ENCODE data around the gene MAML2. TPM values are rescaled to one million over a fixed set of nuclear protein-coding genes. Genes with fewer than 3 reads are reported as not detected.

The MAML2 gene
- total RNA-seq, 1 experiment from 2014 or later, result 0.11 TPM

DNA sequence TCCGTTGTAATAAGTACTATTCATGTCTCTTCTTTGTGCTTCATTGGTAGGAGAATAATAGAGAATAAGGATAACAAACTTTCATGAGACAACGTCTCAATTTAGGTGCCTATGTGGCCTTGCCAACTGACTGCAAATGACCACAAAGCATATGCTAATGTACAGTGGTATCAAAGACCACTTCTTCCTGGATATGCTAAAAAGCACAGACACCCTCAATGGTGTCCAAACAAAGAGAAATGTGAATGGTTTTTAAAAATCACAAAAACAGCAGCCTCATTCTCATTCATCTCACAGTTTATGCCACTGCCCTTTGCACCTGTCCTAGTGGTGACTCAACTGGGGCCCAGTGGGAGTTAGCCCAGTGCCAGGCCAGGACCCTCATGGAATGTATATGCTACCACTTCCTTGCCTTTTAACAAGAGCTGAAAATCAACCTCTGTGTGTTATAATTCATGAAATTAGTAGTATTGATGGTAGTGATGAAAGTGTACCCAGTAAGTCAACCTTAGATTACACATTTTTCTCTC lies 353.9 kb downstream of the MAML2 start:
- H3K27me3 ChIP-seq (ENCODE audit: low read length), result 0 out of 2 replicates have a peak, but pooled peaks cover 2% of the 10 kb centered on the region
- no peak overlapping the region for H2AFZ ChIP-seq (ENCODE audit: low read length)
- no peak overlapping the region for H3K4me2 ChIP-seq (ENCODE audit: low read depth, low read length, poor library complexity, severe bottlenecking)
- no peaks in the 10 kb centered on the region for H4K20me1 ChIP-seq (ENCODE audit: insufficient read depth, low read depth, low read length)
- DNase-seq, result no peak
- H3K79me2 ChIP-seq (ENCODE audit: low read length), result no peaks in the 10 kb centered on the region
- H3K4me1 ChIP-seq (ENCODE audit: low read length), result no peaks in the 10 kb centered on the region
- H3K9me3 ChIP-seq (ENCODE audit: low read length), result no peaks in the 10 kb centered on the region
- H3K9ac ChIP-seq (ENCODE audit: low read length), result no peak overlapping the region
- no peaks in the 10 kb centered on the region for H3K9me2 ChIP-seq (replicated peaks; ENCODE audit: insufficient read depth, low read length)
- no peak overlapping the region for H3K27ac ChIP-seq (ENCODE audit: low read length)
- no peaks in the 10 kb centered on the region for H3K36me3 ChIP-seq (ENCODE audit: insufficient read depth, low read length)
- H3K4me3 ChIP-seq (ENCODE audit: low read length), result no peak overlapping the region

DNA sequence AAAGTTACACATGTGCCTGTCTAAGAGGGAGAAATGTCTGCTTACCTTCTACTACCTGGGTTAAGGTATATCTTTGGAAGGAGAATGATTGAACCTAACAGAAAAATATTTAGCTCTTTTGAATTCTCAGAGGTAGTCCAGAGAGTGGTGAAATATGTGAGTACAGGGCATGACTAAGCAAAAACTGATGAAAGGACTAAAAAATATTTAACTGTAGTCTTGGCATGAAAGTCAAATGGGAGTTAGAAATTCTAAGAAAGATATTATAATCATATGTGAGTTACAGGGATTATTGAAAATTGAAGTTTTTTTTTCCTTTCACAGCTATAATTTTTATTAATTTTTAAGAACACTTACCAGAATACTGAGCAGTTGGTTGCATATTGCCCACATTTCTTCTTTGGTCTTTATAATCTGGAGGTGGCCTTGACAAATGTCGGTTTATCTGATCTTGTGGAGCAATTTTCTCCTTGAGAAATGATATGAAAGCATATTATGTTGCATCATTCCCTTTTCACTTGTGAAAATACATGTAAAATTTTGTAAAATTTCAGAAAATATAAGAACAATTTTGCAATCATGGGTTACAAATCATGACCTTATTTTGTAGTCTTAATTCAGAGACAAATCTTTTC lies 357.7 kb downstream of the MAML2 start:
- Histone ChIP-seq H3K9me3 (ENCODE audit: low read length) (no peaks in the 10 kb centered on the region), H3K9me2 (replicated peaks; ENCODE audit: insufficient read depth, low read length) (no peaks in the 10 kb centered on the region), H4K20me1 (ENCODE audit: insufficient read depth, low read depth, low read length) (no peaks in the 10 kb centered on the region), H3K4me3 (ENCODE audit: low read length) (no peak overlapping the region), H3K27ac (ENCODE audit: low read length) (no peak overlapping the region), H2AFZ (ENCODE audit: low read length) (no peak overlapping the region), H3K9ac (ENCODE audit: low read length) (no peak overlapping the region), H3K4me2 (ENCODE audit: low read depth, low read length, poor library complexity, severe bottlenecking) (no peak overlapping the region), H3K36me3 (ENCODE audit: insufficient read depth, low read length) (no peaks in the 10 kb centered on the region), H3K79me2 (ENCODE audit: low read length) (no peaks in the 10 kb centered on the region), H3K27me3 (ENCODE audit: low read length) (no peaks in the 10 kb centered on the region), H3K4me1 (ENCODE audit: low read length) (no peaks in the 10 kb centered on the region)
- no peak for DNase-seq

DNA sequence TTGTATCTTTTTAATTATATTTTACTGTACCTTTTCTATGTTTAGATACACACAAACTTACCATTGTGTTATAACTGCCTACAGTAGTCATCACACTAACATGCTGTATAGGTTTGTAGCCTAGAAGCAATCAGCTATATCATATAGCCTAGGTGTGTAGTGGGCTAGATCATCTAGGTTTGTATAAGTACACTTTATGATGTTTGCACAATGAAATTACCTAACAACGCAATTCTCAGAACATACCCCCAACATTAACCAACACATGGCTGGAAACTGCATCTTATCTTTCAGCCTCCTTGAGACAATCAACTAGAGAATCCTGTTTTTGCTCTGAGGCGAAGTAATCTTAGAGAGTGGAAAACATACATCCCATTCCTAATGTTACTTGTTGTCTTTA lies 358.9 kb downstream of the MAML2 start:
- Histone ChIP-seq H3K79me2 (ENCODE audit: low read length) (no peaks in the 10 kb centered on the region), H3K36me3 (ENCODE audit: insufficient read depth, low read length) (no peaks in the 10 kb centered on the region), H2AFZ (ENCODE audit: low read length) (no peak overlapping the region)

DNA sequence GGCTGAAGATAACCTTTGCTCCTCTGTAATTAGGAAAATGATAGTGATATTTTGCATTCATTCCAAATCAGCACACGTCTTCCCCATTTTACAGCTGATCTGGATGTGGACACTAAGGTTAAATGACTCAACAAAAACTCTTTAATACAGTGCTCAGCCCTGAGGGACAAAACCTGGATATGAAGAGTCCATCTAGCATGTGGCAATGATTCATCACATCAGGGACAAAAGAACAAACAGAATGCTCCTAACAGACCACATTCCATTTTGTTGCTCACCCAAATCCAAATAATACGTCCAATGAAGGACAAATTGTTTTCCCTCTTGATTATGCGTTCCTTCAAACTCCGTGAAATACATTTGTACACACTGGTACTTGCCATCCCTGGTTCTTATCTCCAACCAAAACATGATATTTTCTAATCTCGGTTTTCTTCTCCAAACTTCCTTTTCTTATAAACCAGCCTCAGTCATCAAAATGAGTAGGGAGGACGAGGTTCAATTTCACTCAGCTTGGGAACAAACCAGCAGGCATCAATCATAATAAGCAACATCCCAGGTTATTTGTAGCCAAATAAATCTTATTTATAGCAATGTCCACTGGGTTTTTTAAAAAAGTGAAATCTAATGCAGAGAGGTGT lies 365.3 kb downstream of the MAML2 start:
- H4K20me1 ChIP-seq (ENCODE audit: insufficient read depth, low read depth, low read length), result no peaks in the 10 kb centered on the region
- no peak overlapping the region for H3K4me3 ChIP-seq (ENCODE audit: low read length)
- no peaks in the 10 kb centered on the region for H3K36me3 ChIP-seq (ENCODE audit: insufficient read depth, low read length)
- H3K9ac ChIP-seq (ENCODE audit: low read length), result no peak overlapping the region
- no peaks in the 10 kb centered on the region for H3K27me3 ChIP-seq (ENCODE audit: low read length)
- no peak overlapping the region for H3K4me2 ChIP-seq (ENCODE audit: low read depth, low read length, poor library complexity, severe bottlenecking)
- H2AFZ ChIP-seq (ENCODE audit: low read length), result no peak overlapping the region
- H3K27ac ChIP-seq (ENCODE audit: low read length), result no peak overlapping the region
- H3K9me2 ChIP-seq (replicated peaks; ENCODE audit: insufficient read depth, low read length), result no peaks in the 10 kb centered on the region
- H3K9me3 ChIP-seq (ENCODE audit: low read length), result no peaks in the 10 kb centered on the region
- no peaks in the 10 kb centered on the region for H3K79me2 ChIP-seq (ENCODE audit: low read length)
- no peak for DNase-seq
- H3K4me1 ChIP-seq (ENCODE audit: low read length), result no peaks in the 10 kb centered on the region

More for the DNA sequence above, 358.9 kb downstream of the MAML2 start:
- Histone ChIP-seq H3K4me2 (ENCODE audit: low read depth, low read length, poor library complexity, severe bottlenecking) (no peak overlapping the region), H3K4me1 (ENCODE audit: low read length) (no peaks in the 10 kb centered on the region), H3K9me3 (ENCODE audit: low read length) (no peaks in the 10 kb centered on the region), H3K27me3 (ENCODE audit: low read length) (no peaks in the 10 kb centered on the region), H3K27ac (ENCODE audit: low read length) (no peak overlapping the region), H4K20me1 (ENCODE audit: insufficient read depth, low read depth, low read length) (no peaks in the 10 kb centered on the region), H3K9me2 (replicated peaks; ENCODE audit: insufficient read depth, low read length) (no peaks in the 10 kb centered on the region), H3K4me3 (ENCODE audit: low read length) (no peak overlapping the region), H3K9ac (ENCODE audit: low read length) (no peak overlapping the region)
- DNase-seq, result no peak

DNA sequence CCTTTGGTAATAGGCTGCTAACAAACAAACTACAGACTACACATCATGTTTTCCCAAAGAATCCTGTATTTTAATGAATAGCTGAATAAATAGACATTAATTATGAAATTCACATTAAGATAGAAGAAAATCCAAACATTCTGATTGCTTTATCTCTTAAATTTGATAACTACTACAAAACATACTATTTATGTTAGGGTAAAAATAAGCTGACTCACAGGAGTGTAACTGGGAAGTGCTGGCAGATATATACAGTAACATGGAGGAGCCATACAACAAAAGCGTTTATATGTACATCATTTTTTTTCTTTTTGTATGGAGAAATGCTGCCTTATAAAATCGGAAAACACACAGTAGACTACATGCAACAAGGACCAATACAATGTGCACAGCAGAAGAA lies 366.4 kb downstream of the MAML2 start:
- H3K36me3 ChIP-seq (ENCODE audit: insufficient read depth, low read length), result no peaks in the 10 kb centered on the region
- H4K20me1 ChIP-seq (ENCODE audit: insufficient read depth, low read depth, low read length), result no peaks in the 10 kb centered on the region
- H2AFZ ChIP-seq (ENCODE audit: low read length), result no peak overlapping the region
- H3K4me3 ChIP-seq (ENCODE audit: low read length), result no peak overlapping the region
- H3K9me3 ChIP-seq (ENCODE audit: low read length), result no peaks in the 10 kb centered on the region
- no peak overlapping the region for H3K27ac ChIP-seq (ENCODE audit: low read length)
- no peaks in the 10 kb centered on the region for H3K27me3 ChIP-seq (ENCODE audit: low read length)
- no peak overlapping the region for H3K9ac ChIP-seq (ENCODE audit: low read length)
- H3K79me2 ChIP-seq (ENCODE audit: low read length), result no peaks in the 10 kb centered on the region
- DNase-seq, result no peak
- H3K4me1 ChIP-seq (ENCODE audit: low read length), result no peaks in the 10 kb centered on the region
- H3K9me2 ChIP-seq (replicated peaks; ENCODE audit: insufficient read depth, low read length), result no peaks in the 10 kb centered on the region
- no peak overlapping the region for H3K4me2 ChIP-seq (ENCODE audit: low read depth, low read length, poor library complexity, severe bottlenecking)

DNA sequence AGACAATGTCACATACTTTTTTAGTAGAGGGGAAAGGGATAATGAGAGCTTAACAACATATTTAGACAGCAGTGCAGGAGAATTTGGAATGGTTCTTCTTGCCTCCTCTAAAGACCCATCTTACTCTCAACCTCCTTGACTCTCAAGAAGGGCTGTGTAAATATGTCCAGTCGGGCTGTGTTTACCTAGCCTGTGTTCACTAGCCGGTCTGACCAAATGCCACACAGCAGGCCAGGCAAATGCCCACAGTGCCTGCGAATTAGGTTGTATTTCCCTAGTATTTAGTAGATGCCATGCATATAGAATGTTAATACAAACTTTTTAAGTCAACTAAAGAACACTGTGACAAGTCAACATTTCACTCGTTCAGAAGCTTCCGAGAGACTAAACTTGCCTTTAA lies 367.7 kb downstream of the MAML2 start:
- H3K9me2 ChIP-seq (replicated peaks; ENCODE audit: insufficient read depth, low read length), result no peaks in the 10 kb centered on the region
- no peaks in the 10 kb centered on the region for H3K79me2 ChIP-seq (ENCODE audit: low read length)
- no peaks in the 10 kb centered on the region for H3K27me3 ChIP-seq (ENCODE audit: low read length)
- H3K4me3 ChIP-seq (ENCODE audit: low read length), result no peak overlapping the region
- no peaks in the 10 kb centered on the region for H4K20me1 ChIP-seq (ENCODE audit: insufficient read depth, low read depth, low read length)
- H3K9me3 ChIP-seq (ENCODE audit: low read length), result no peaks in the 10 kb centered on the region
- no peak overlapping the region for H2AFZ ChIP-seq (ENCODE audit: low read length)
- H3K4me1 ChIP-seq (ENCODE audit: low read length), result no peaks in the 10 kb centered on the region
- H3K36me3 ChIP-seq (ENCODE audit: insufficient read depth, low read length), result no peaks in the 10 kb centered on the region
- H3K9ac ChIP-seq (ENCODE audit: low read length), result no peak overlapping the region
- DNase-seq, result no peak
- H3K27ac ChIP-seq (ENCODE audit: low read length), result no peak overlapping the region
- no peak overlapping the region for H3K4me2 ChIP-seq (ENCODE audit: low read depth, low read length, poor library complexity, severe bottlenecking)

DNA sequence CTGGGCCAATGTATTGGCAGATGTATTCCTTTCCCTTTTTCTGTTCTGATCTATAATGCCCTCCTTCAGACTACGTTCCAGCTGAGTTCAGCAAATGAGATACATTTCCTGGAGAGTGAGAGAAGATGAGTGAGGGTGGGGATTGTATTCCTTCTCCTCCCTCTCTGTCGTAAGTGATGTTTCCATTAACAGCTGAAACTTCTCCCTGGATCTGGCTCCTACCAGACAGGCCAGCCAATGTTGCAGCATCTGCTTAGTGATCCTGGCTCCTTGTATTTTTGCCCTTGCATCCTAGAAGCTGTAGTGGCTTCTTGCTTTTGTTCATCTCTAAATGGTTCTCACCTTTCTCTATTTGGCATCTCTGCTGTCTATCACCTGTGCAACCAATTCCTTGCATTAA lies 370.9 kb downstream of the MAML2 start:
- Histone ChIP-seq H2AFZ (ENCODE audit: low read length) (no peak overlapping the region), H3K27me3 (ENCODE audit: low read length) (no peaks in the 10 kb centered on the region), H3K4me3 (ENCODE audit: low read length) (no peak overlapping the region), H3K27ac (ENCODE audit: low read length) (no peak overlapping the region), H3K9ac (ENCODE audit: low read length) (no peak overlapping the region), H3K9me3 (ENCODE audit: low read length) (no peaks in the 10 kb centered on the region), H4K20me1 (ENCODE audit: insufficient read depth, low read depth, low read length) (no peaks in the 10 kb centered on the region), H3K4me1 (ENCODE audit: low read length) (no peaks in the 10 kb centered on the region), H3K4me2 (ENCODE audit: low read depth, low read length, poor library complexity, severe bottlenecking) (no peak overlapping the region), H3K9me2 (replicated peaks; ENCODE audit: insufficient read depth, low read length) (no peaks in the 10 kb centered on the region), H3K79me2 (ENCODE audit: low read length) (no peaks in the 10 kb centered on the region), H3K36me3 (ENCODE audit: insufficient read depth, low read length) (no peaks in the 10 kb centered on the region)
- DNase-seq, result no peak

DNA sequence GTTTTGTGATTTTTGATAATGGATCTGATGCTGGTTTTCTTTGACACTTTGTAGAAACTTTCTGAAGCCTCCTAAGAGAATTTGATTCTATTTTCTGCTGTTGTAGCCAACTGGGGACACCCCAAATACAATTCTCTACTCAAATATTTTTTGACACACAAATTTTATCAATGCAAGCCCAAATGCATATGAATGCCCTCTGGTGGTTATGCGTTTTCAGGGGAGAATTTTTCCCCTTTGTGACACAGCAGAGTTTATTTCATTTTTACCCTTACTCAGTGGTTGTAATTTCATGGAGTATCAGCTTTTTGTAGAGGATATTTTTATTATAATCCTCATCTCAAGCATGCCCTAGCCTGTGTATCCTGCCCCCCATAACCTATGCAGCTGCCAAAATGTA lies 374.4 kb downstream of the MAML2 start:
- H3K27ac ChIP-seq (ENCODE audit: low read length), result no peak overlapping the region
- H3K4me3 ChIP-seq (ENCODE audit: low read length), result no peak overlapping the region
- no peaks in the 10 kb centered on the region for H3K9me2 ChIP-seq (replicated peaks; ENCODE audit: insufficient read depth, low read length)
- no peaks in the 10 kb centered on the region for H3K36me3 ChIP-seq (ENCODE audit: insufficient read depth, low read length)
- no peaks in the 10 kb centered on the region for H3K27me3 ChIP-seq (ENCODE audit: low read length)
- no peak overlapping the region for H3K4me2 ChIP-seq (ENCODE audit: low read depth, low read length, poor library complexity, severe bottlenecking)
- no peaks in the 10 kb centered on the region for H3K9me3 ChIP-seq (ENCODE audit: low read length)
- no peaks in the 10 kb centered on the region for H4K20me1 ChIP-seq (ENCODE audit: insufficient read depth, low read depth, low read length)
- no peaks in the 10 kb centered on the region for H3K4me1 ChIP-seq (ENCODE audit: low read length)
- H3K79me2 ChIP-seq (ENCODE audit: low read length), result no peaks in the 10 kb centered on the region
- no peak overlapping the region for H3K9ac ChIP-seq (ENCODE audit: low read length)
- no peak overlapping the region for H2AFZ ChIP-seq (ENCODE audit: low read length)
- peak; percentile 73 for DNase-seq

Data from Karpas-422 (cell line).